Neural cell (in vitro differentiated cells): ENCODE data around the gene SNRNP200. TPM values are rescaled to one million over a fixed set of nuclear protein-coding genes. Genes with fewer than 3 reads are reported as not detected.

Experiments used
- H2AFZ ChIP-seq: fragments of 200-600, 300-800 bp; sonication (generic), shearing (Covaris generic); 2 replicates; pipeline ENCODE4 v1.6.0; 2014; ENCODE audit warnings: low read depth, mild to moderate bottlenecking, antibody characterized with exemption, low read length, moderate library complexity
- H3F3A ChIP-seq: fragments of 200-600 bp; shearing (Covaris generic); 2 replicates; pipeline ENCODE4 v1.6.1; 2016; ENCODE audit warnings: mild to moderate bottlenecking, moderate library complexity, mixed read lengths, antibody characterized with exemption, low read length; ENCODE audit not compliant: insufficient read depth, poor library complexity, severe bottlenecking
- H3K27ac ChIP-seq: fragments of 200-600, 300-800 bp; sonication (generic), shearing (Covaris generic); 2 replicates; pipeline ENCODE4 v1.5.1; 2014; ENCODE audit warnings: mild to moderate bottlenecking, low read length, moderate library complexity
- H3K27me3 ChIP-seq: fragments of 300-800, 200-600 bp; sonication (generic), shearing (Covaris generic); 2 replicates; pipeline ENCODE4 v1.6.0; 2014; ENCODE audit warnings: mild to moderate bottlenecking, low read depth, low read length, moderate library complexity; ENCODE audit not compliant: insufficient read depth
- H3K36me3 ChIP-seq: fragments of 300-800, 200-600 bp; sonication (generic), shearing (Covaris generic); 2 replicates; pipeline ENCODE4 v1.5.1; 2014; ENCODE audit warnings: mild to moderate bottlenecking, antibody characterized with exemption, low read length, moderate library complexity; ENCODE audit not compliant: insufficient read depth
- H3K4me2 ChIP-seq: fragments of 300-800, 200-600 bp; sonication (generic), shearing (Covaris generic); 2 replicates; pipeline ENCODE4 v1.6.0; 2014; ENCODE audit warnings: mild to moderate bottlenecking, low read length
- H3K4me3 ChIP-seq: fragments of 300-800, 200-600 bp; sonication (generic), shearing (Covaris generic); 2 replicates; pipeline ENCODE4 v1.5.1; 2014; ENCODE audit warnings: mild to moderate bottlenecking, low read length, moderate library complexity
- H3K79me2 ChIP-seq: fragments of 200-600 bp; shearing (Covaris generic); replicated peaks from 2 replicates; pipeline ENCODE4 v1.6.0; 2014; ENCODE audit warnings: mild to moderate bottlenecking, low read length, moderate library complexity; ENCODE audit not compliant: insufficient read depth
- H3K9ac ChIP-seq: fragments of 300-800, 200-600 bp; sonication (generic), shearing (Covaris generic); 2 replicates; pipeline ENCODE4 v1.6.1; 2016; ENCODE audit warnings: mild to moderate bottlenecking, low read length, mixed read lengths
- H3K9me2 ChIP-seq: fragments of 200-600 bp; shearing (Covaris generic); 2 replicates; pipeline ENCODE4 v1.6.1; 2016; ENCODE audit warnings: mild to moderate bottlenecking, low read length, mixed read lengths; ENCODE audit not compliant: insufficient read depth
- H3K9me3 ChIP-seq: fragments of 200-600, 300-800 bp; sonication (generic), shearing (Covaris generic); 2 replicates; pipeline ENCODE4 v1.6.1; 2016; ENCODE audit warnings: mild to moderate bottlenecking, mixed run types, low read length, moderate library complexity, mixed read lengths
- H4K20me1 ChIP-seq: fragments of 200-600 bp; shearing (Covaris generic); 2 replicates; pipeline ENCODE4 v1.6.1; 2016; ENCODE audit warnings: mild to moderate bottlenecking, mixed run types; ENCODE audit not compliant: insufficient read depth
- CTCF ChIP-seq: fragments of 450-650 bp; IDR thresholded peaks from 2 replicates; pipeline ENCODE4 v1.5.1; 2014; ENCODE audit warnings: antibody characterized with exemption, mild to moderate bottlenecking, moderate library complexity; ENCODE audit not compliant: poor library complexity, severe bottlenecking
- EP300 ChIP-seq: fragments of 450-650 bp; conservative IDR thresholded peaks from 2 replicates; pipeline ENCODE4 v1.6.1; 2014; ENCODE audit warnings: antibody characterized with exemption, mild to moderate bottlenecking, moderate library complexity; ENCODE audit not compliant: poor library complexity, severe bottlenecking
- EZH2 ChIP-seq: fragments of 200-600, 300-800 bp; shearing (Covaris generic), sonication (generic); IDR thresholded peaks from 2 replicates; pipeline ENCODE4 v1.6.1; 2014; ENCODE audit warnings: antibody characterized with exemption, low read length, borderline replicate concordance, mild to moderate bottlenecking; ENCODE audit not compliant: insufficient read depth, poor library complexity, severe bottlenecking
- MXI1 ChIP-seq: fragments of 450-650 bp; conservative IDR thresholded peaks from 2 replicates; pipeline ENCODE4 v1.6.1; 2014; ENCODE audit warnings: antibody characterized with exemption, mild to moderate bottlenecking; ENCODE audit not compliant: poor library complexity, severe bottlenecking
- POLR2AphosphoS5 ChIP-seq: IDR thresholded peaks from 2 replicates; pipeline ENCODE4 v1.6.1; 2012
- RAD21 ChIP-seq: fragments of 450-650 bp; conservative IDR thresholded peaks from 2 replicates; pipeline ENCODE4 v1.6.1; 2014; ENCODE audit warnings: antibody characterized with exemption, mild to moderate bottlenecking, moderate library complexity
- REST ChIP-seq: IDR thresholded peaks from 2 replicates; pipeline ENCODE4 v1.6.1; 2012; ENCODE audit warnings: borderline replicate concordance
- SMC3 ChIP-seq: fragments of 450-650 bp; conservative IDR thresholded peaks from 2 replicates; pipeline ENCODE4 v1.6.1; 2014; ENCODE audit warnings: antibody characterized with exemption, mild to moderate bottlenecking, moderate library complexity; ENCODE audit not compliant: poor library complexity
- TAF1 ChIP-seq: IDR thresholded peaks from 2 replicates; pipeline ENCODE4 v1.6.1; 2012; ENCODE audit warnings: low read depth
- polyA plus RNA-seq: library from polyadenylated mRNA; depleted of rRNA; stranded (reverse); fragments of >200 nt; gene quantifications from 2 replicates; pipeline ENCODE4 v1.2.3, GENCODE V29; 2014

SNRNP200 gene
- polyA plus RNA-seq, 1 donor from 2014 or later, result 70.4 TPM

- Histone ChIP-seq H3K36me3 (no peaks in the 10 kb centered on the region), H3K27ac (peak overlapping the region; percentile 87), H3K4me2 (peak overlapping the region; percentile 91)
Measured at GRCh38 chr2:96264086-96264485, 41.3 kb downstream of the SNRNP200 start.

GRCh38 chr2:96262306-96262705 lies 43.0 kb downstream of the SNRNP200 start:
- Histone ChIP-seq H4K20me1 (peaks cover 4% of the 10 kb centered on the region), H3K4me3 (no peak overlapping the region), H3K9me2 (no peaks in the 10 kb centered on the region), H3K9me3 (no peaks in the 10 kb centered on the region), H3K36me3 (no peaks in the 10 kb centered on the region), H3K4me2 (no peak overlapping the region), H3K27ac (no peak overlapping the region), H3K79me2 (peaks cover 31% of the 10 kb centered on the region), H3F3A (no peaks in the 10 kb centered on the region), H3K27me3 (no peaks in the 10 kb centered on the region), H2AFZ (no peak overlapping the region), H3K9ac (no peak overlapping the region)
- no peak for TF ChIP-seq SMC3
- TF ChIP-seq EP300, result no peak
- TF ChIP-seq REST, result no peak
- TF ChIP-seq MXI1, result no peak
- TF ChIP-seq RAD21, result no peak
- TF ChIP-seq EZH2, result no peak

More at GRCh38 chr2:96264086-96264485, 41.3 kb downstream of the SNRNP200 start:
- Histone ChIP-seq H3K9me2 (no peaks in the 10 kb centered on the region), H3K9me3 (no peaks in the 10 kb centered on the region), H3F3A (no peaks in the 10 kb centered on the region), H2AFZ (no peak overlapping the region), H3K27me3 (no peaks in the 10 kb centered on the region), H3K4me3 (peak overlapping the region; percentile 98), H3K9ac (peak overlapping the region; percentile 93), H4K20me1 (peaks cover 4% of the 10 kb centered on the region), H3K79me2 (peaks cover 34% of the 10 kb centered on the region)
- TF ChIP-seq SMC3 (no peak), TAF1 (no peak), CTCF (no peak), RAD21 (no peak), POLR2AphosphoS5 (no peak), REST (no peak), MXI1 (no peak), EP300 (no peak), EZH2 (no peak)
